ENCODE measurements around the gene RBBP4.

- TF ChIP-seq, protein P1, sequence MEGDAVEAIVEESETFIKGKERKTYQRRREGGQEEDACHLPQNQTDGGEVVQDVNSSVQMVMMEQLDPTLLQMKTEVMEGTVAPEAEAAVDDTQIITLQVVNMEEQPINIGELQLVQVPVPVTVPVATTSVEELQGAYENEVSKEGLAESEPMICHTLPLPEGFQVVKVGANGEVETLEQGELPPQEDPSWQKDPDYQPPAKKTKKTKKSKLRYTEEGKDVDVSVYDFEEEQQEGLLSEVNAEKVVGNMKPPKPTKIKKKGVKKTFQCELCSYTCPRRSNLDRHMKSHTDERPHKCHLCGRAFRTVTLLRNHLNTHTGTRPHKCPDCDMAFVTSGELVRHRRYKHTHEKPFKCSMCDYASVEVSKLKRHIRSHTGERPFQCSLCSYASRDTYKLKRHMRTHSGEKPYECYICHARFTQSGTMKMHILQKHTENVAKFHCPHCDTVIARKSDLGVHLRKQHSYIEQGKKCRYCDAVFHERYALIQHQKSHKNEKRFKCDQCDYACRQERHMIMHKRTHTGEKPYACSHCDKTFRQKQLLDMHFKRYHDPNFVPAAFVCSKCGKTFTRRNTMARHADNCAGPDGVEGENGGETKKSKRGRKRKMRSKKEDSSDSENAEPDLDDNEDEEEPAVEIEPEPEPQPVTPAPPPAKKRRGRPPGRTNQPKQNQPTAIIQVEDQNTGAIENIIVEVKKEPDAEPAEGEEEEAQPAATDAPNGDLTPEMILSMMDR (IDR thresholded peaks at IDR 0.05; ENCODE audit: low read length), result no peak
- TF ChIP-seq EZH2phosphoT487 (IDR thresholded peaks at IDR 0.05; ENCODE audit: low read length) (no peak), EZH2 (optimal IDR thresholded peaks at IDR 0.05; ENCODE audit: low read depth, low read length) (no peak)
Measured at GRCh38 chr1:32709075-32709474, 58.1 kb downstream of the RBBP4 start.
